G401.6 (cell line): ENCODE data around the gene FNTB.
"Not testable (repeated sequence)": the region's sequence is repeated elsewhere in the genome, so short reads cannot be mapped to it uniquely, and the experiment has no call there.

Experiments
- FAIRE-seq: peaks from 2 replicates; lab custom pipeline; 2012; peaks lifted over from hg19 to GRCh38; lab: Jason Lieb, UNC

The FNTB gene

GRCh38 chr14:65054471-65055085 lies 67.9 kb downstream of the FNTB start:
- FAIRE-seq, result no peak

- no peak for FAIRE-seq
Measured at GRCh38 chr14:65057695-65058094, 71.0 kb downstream of the FNTB start.

GRCh38 chr14:65062096-65063075 lies 75.7 kb downstream of the FNTB start:
- no peak for FAIRE-seq

- no peak for FAIRE-seq
Measured at GRCh38 chr14:65065719-65066118, 79.0 kb downstream of the FNTB start.

GRCh38 chr14:65069874-65070413 lies 83.2 kb downstream of the FNTB start:
- no peak for FAIRE-seq

- no peak for FAIRE-seq
Measured at GRCh38 chr14:65070471-65070976, 83.8 kb downstream of the FNTB start.

GRCh38 chr14:65071544-65071943 lies 84.8 kb downstream of the FNTB start:
- FAIRE-seq, result no peak

- no peak for FAIRE-seq
Measured at GRCh38 chr14:65072256-65072655, 85.6 kb downstream of the FNTB start.

- FAIRE-seq, result no peak
Measured at GRCh38 chr14:65072937-65073336, 86.2 kb downstream of the FNTB start.

GRCh38 chr14:65073605-65074201 lies 87.0 kb downstream of the FNTB start:
- FAIRE-seq, result no peak

- no peak for FAIRE-seq
Measured at GRCh38 chr14:65074449-65075150, 87.9 kb downstream of the FNTB start.

- no peak for FAIRE-seq
Measured at GRCh38 chr14:65075628-65076325, 89.1 kb downstream of the FNTB start.

GRCh38 chr14:65077318-65077717 lies 90.6 kb downstream of the FNTB start:
- FAIRE-seq, result no peak

- no peak for FAIRE-seq
Measured at GRCh38 chr14:65079201-65079600, 92.5 kb downstream of the FNTB start.

GRCh38 chr14:65079768-65080167 lies 93.1 kb downstream of the FNTB start:
- no peak for FAIRE-seq

GRCh38 chr14:65080960-65081747 lies 94.5 kb downstream of the FNTB start:
- FAIRE-seq, result no peak

GRCh38 chr14:65082930-65083329 lies 96.2 kb downstream of the FNTB start:
- FAIRE-seq, result no peak

- FAIRE-seq, result no peak
Measured at GRCh38 chr14:65084554-65085505, 98.1 kb downstream of the FNTB start.

- FAIRE-seq, result not testable (repeated sequence)
Measured at GRCh38 chr14:65086686-65087085, 100.0 kb downstream of the FNTB start.
